Liver (tissue), 9 donors: ENCODE data around the gene SF3B3. TPM values are rescaled to one million over a fixed set of nuclear protein-coding genes. Genes with fewer than 3 reads are reported as not detected.

Source experiments
- DNase-seq: peaks from one replicate; pipeline ENCODE4 v3.0.0-alpha.2; 2017; ENCODE audit warnings: low spot score
- H3K27ac ChIP-seq, 2 donors: one replicate each; pipeline ENCODE4 v1.7.0; 2013; ENCODE audit warnings: inconsistent platforms in 2 of 2, low read length in 2 of 2, control low read depth in 1 of 2, low read depth in 1 of 2, mild to moderate bottlenecking in 1 of 2
- H3K27me3 ChIP-seq, 4 donors: one replicate each; pipeline versions ENCODE4 v1.6.1 to v1.7.0; 2013; ENCODE audit warnings: low read length in 3 of 4, inconsistent platforms in 1 of 4, mild to moderate bottlenecking in 1 of 4, moderate library complexity in 1 of 4; ENCODE audit not compliant: control insufficient read depth in 4 of 4, insufficient read depth in 4 of 4
- H3K36me3 ChIP-seq, 4 donors: one replicate each; pipeline versions ENCODE4 v1.6.1 to v1.7.0; 2013; ENCODE audit warnings: low read length in 3 of 4, mild to moderate bottlenecking in 3 of 4, low read depth in 1 of 4, moderate library complexity in 1 of 4; ENCODE audit not compliant: control insufficient read depth in 4 of 4, insufficient read depth in 3 of 4
- H3K4me1 ChIP-seq, 4 donors: one replicate each; pipeline versions ENCODE4 v1.6.1 to v1.7.0; 2013; ENCODE audit warnings: low read length in 3 of 4, mild to moderate bottlenecking in 3 of 4, moderate library complexity in 1 of 4; ENCODE audit not compliant: control insufficient read depth in 4 of 4, insufficient read depth in 4 of 4
- H3K4me3 ChIP-seq, 3 donors: one replicate each; pipeline versions ENCODE4 v1.6.1 to v1.7.0; 2013; ENCODE audit warnings: low read length in 3 of 3, control low read depth in 1 of 3, low read depth in 1 of 3, mild to moderate bottlenecking in 1 of 3
- H3K9ac ChIP-seq, 2 donors: one replicate each; pipeline ENCODE4 v1.7.0; 2013; ENCODE audit warnings: low read length in 2 of 2, mild to moderate bottlenecking in 2 of 2, moderate library complexity in 2 of 2, control low read depth in 1 of 2, low read depth in 1 of 2
- H3K9me3 ChIP-seq, 4 donors: one replicate each; pipeline versions ENCODE4 v1.6.1 to v1.7.0; 2013; ENCODE audit warnings: low read length in 3 of 4; ENCODE audit not compliant: control insufficient read depth in 4 of 4
- EGR1 ChIP-seq, 2 donors: IDR thresholded peaks; 2 replicates each; pipeline ENCODE4 v1.6.1; 2016 to 2018; ENCODE audit warnings: antibody characterized with exemption in 2 of 2, low read depth in 2 of 2
- FOXA1 ChIP-seq: IDR thresholded peaks from 2 replicates; pipeline ENCODE4 v1.6.1; 2016; ENCODE audit warnings: antibody characterized with exemption
- FOXA2 ChIP-seq: IDR thresholded peaks from 2 replicates; pipeline ENCODE4 v1.6.1; 2016; ENCODE audit warnings: antibody characterized with exemption
- GABPA ChIP-seq, 2 donors: IDR thresholded peaks in 1 of 2; conservative IDR thresholded peaks in 1 of 2; 2 replicates each; pipeline ENCODE4 v1.6.1; 2016; ENCODE audit warnings: antibody characterized with exemption in 2 of 2, mild to moderate bottlenecking in 1 of 2, moderate library complexity in 1 of 2
- HNF4A ChIP-seq, 2 donors: conservative IDR thresholded peaks; 2 replicates each; pipeline ENCODE4 v1.6.1; 2016; ENCODE audit warnings: antibody characterized with exemption in 2 of 2, mild to moderate bottlenecking in 2 of 2
- HNF4G ChIP-seq: IDR thresholded peaks from 2 replicates; pipeline ENCODE4 v1.6.1; 2016; ENCODE audit warnings: antibody characterized with exemption
- JUND ChIP-seq, 2 donors: IDR thresholded peaks; 2 replicates each; pipeline ENCODE4 v1.6.1; 2016; ENCODE audit warnings: antibody characterized with exemption in 2 of 2
- MAX ChIP-seq: IDR thresholded peaks from 2 replicates; pipeline ENCODE4 v1.6.1; 2016; ENCODE audit warnings: antibody characterized with exemption
- NR2F2 ChIP-seq: IDR thresholded peaks from 2 replicates; pipeline ENCODE4 v1.6.1; 2016; ENCODE audit warnings: antibody characterized with exemption
- RAD21 ChIP-seq, 2 donors: IDR thresholded peaks; 2 replicates each; pipeline ENCODE4 v1.6.1; 2016; ENCODE audit warnings: antibody characterized with exemption in 2 of 2, mild to moderate bottlenecking in 2 of 2
- REST ChIP-seq: IDR thresholded peaks from 2 replicates; pipeline ENCODE4 v1.6.1; 2016; ENCODE audit warnings: antibody characterized with exemption, mild to moderate bottlenecking
- RXRA ChIP-seq, 2 donors: IDR thresholded peaks; 2 replicates each; pipeline ENCODE4 v1.6.1; 2017 to 2018; ENCODE audit warnings: antibody characterized with exemption in 2 of 2, mild to moderate bottlenecking in 1 of 2
- SP1 ChIP-seq: IDR thresholded peaks from 2 replicates; pipeline ENCODE4 v1.6.1; 2018; ENCODE audit warnings: antibody characterized with exemption, mild to moderate bottlenecking
- TAF1 ChIP-seq: conservative IDR thresholded peaks from 2 replicates; pipeline ENCODE4 v1.6.1; 2016; ENCODE audit warnings: antibody characterized with exemption, mild to moderate bottlenecking
- YY1 ChIP-seq: IDR thresholded peaks from 2 replicates; pipeline ENCODE4 v1.6.1; 2016; ENCODE audit warnings: antibody characterized with exemption, mild to moderate bottlenecking
- ZBTB33 ChIP-seq: IDR thresholded peaks from 2 replicates; pipeline ENCODE4 v1.6.1; 2016; ENCODE audit warnings: antibody characterized with exemption
- WGBS: extraction: QIAGEN DNeasy Blood & Tissue Kit; methylation state at CpG from one replicate; pipeline ENCODE4 v1.1.7; 2013; 5-methylcytosine and 5-hydroxymethylcytosine counted together
- polyA plus RNA-seq, 2 donors: library from polyadenylated mRNA; stranded (reverse) in 1 of 2; unstranded in 1 of 2; fragments of 200-250 nt in 1 of 2; fragments of >200 nt in 1 of 2; fragmentation: Nextera tagmentation in 1 of 2; extraction: Ambion mirVana in 1 of 2; gene quantifications; one replicate each; pipeline versions ENCODE4 v1.2.1 to v1.2.3, GENCODE V29; 2013 to 2015
- total RNA-seq, 2 donors: library from RNA; depleted of rRNA; stranded (reverse); fragments of >200 nt; gene quantifications; one replicate each; pipeline ENCODE4 v1.2.3, GENCODE V29; 2014
- TF ChIP-seq, protein P1 (sequence below): IDR thresholded peaks from 2 replicates; pipeline ENCODE4 v1.6.1; 2016; ENCODE audit warnings: antibody characterized with exemption
- TF ChIP-seq, protein P2 (sequence below): fragments of 150-350 bp; IDR thresholded peaks from 2 replicates; pipeline ENCODE4 v1.5.1; 2017; ENCODE audit warnings: improper control_type of control experiment, low read depth, low read length; ENCODE audit not compliant: missing input control
- donor health status: healthy.
- donor health status: healthy.
- donor health status: healthy.
- donor health status: healthy.
- donor health status: healthy.

Gene SF3B3
- total and polyA plus RNA-seq, 4 donors: 38.9 to 77.8 (median 53.2) TPM

GRCh38 chr16:70548936-70549335, 25.3 kb downstream of the SF3B3 start:
- H3K27ac ChIP-seq: no peak overlapping the region
- no peaks in the 10 kb centered on the region for H3K27me3 ChIP-seq
- no peak for DNase-seq
- TF ChIP-seq EGR1 (IDR thresholded peaks at IDR 0.05; ENCODE audit: low read depth in 2 of 2): no peak
- no peak for TF ChIP-seq GABPA (IDR thresholded peaks at IDR 0.05 in 1 of 2, conservative IDR thresholded peaks at IDR 0.05 in 1 of 2)
- TF ChIP-seq RAD21 (IDR thresholded peaks at IDR 0.05): no peak
- TF ChIP-seq NR2F2: no peak
- no peak for TF ChIP-seq HNF4A (conservative IDR thresholded peaks at IDR 0.05)
- no peak for TF ChIP-seq JUND (IDR thresholded peaks at IDR 0.05)
- no peak for TF ChIP-seq YY1
- no peak for TF ChIP-seq REST
- TF ChIP-seq HNF4G: no peak
- no peak for TF ChIP-seq TAF1
- TF ChIP-seq SP1: no peak
- TF ChIP-seq, protein P1, sequence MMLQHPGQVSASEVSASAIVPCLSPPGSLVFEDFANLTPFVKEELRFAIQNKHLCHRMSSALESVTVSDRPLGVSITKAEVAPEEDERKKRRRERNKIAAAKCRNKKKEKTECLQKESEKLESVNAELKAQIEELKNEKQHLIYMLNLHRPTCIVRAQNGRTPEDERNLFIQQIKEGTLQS: no peak
- TF ChIP-seq ZBTB33: no peak
- no peak for TF ChIP-seq FOXA2
- TF ChIP-seq, protein P2, sequence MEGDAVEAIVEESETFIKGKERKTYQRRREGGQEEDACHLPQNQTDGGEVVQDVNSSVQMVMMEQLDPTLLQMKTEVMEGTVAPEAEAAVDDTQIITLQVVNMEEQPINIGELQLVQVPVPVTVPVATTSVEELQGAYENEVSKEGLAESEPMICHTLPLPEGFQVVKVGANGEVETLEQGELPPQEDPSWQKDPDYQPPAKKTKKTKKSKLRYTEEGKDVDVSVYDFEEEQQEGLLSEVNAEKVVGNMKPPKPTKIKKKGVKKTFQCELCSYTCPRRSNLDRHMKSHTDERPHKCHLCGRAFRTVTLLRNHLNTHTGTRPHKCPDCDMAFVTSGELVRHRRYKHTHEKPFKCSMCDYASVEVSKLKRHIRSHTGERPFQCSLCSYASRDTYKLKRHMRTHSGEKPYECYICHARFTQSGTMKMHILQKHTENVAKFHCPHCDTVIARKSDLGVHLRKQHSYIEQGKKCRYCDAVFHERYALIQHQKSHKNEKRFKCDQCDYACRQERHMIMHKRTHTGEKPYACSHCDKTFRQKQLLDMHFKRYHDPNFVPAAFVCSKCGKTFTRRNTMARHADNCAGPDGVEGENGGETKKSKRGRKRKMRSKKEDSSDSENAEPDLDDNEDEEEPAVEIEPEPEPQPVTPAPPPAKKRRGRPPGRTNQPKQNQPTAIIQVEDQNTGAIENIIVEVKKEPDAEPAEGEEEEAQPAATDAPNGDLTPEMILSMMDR: no peak
- no peak for TF ChIP-seq RXRA (IDR thresholded peaks at IDR 0.05)
- TF ChIP-seq FOXA1: no peak
- TF ChIP-seq MAX: no peak
- H3K9ac ChIP-seq: no peak overlapping the region
- peaks cover 13 to 80% (median 70%) of the 10 kb centered on the region in 4 donors for H3K36me3 ChIP-seq
- no peaks in the 10 kb centered on the region for H3K9me3 ChIP-seq
- WGBS: 79% methylated on average over 2 of the region's 2 CpGs
- H3K4me1 ChIP-seq: no peaks in the 10 kb centered on the region
- no peak overlapping the region for H3K4me3 ChIP-seq
